K562 treated with DMSO at 1 percent for 24 hours (cell line): ENCODE results near the gene GXYLT2. TPM values are rescaled to one million over a fixed set of nuclear protein-coding genes. Genes with fewer than 3 reads are reported as not detected.

Source experiments
- total RNA-seq: library from RNA; unstranded; fragments of 300-600 nt; gene quantifications from 2 replicates; pipeline ENCODE4 v1.2.3, GENCODE V29; 2022; ENCODE audit warnings: low read depth; ENCODE audit not compliant: insufficient read depth

GXYLT2 gene, protein sequence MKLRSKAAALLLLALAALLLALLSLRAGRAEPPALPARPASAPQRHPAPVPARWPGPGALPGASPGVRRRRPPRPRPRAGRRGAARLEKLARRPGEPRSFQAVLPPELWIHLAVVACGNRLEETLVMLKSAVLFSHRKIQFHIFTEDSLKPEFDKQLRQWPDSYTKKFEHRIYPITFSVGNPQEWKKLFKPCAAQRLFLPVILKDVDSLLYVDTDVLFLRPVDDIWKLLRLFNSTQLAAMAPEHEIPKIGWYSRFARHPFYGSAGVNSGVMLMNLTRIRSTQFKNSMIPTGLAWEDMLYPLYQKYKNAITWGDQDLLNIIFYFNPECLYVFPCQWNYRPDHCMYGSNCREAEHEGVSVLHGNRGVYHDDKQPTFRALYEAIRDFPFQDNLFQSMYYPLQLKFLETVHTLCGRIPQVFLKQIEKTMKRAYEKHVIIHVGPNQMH
- total RNA-seq, result 2.7 and 3.9 TPM in 2 replicates

DNA sequence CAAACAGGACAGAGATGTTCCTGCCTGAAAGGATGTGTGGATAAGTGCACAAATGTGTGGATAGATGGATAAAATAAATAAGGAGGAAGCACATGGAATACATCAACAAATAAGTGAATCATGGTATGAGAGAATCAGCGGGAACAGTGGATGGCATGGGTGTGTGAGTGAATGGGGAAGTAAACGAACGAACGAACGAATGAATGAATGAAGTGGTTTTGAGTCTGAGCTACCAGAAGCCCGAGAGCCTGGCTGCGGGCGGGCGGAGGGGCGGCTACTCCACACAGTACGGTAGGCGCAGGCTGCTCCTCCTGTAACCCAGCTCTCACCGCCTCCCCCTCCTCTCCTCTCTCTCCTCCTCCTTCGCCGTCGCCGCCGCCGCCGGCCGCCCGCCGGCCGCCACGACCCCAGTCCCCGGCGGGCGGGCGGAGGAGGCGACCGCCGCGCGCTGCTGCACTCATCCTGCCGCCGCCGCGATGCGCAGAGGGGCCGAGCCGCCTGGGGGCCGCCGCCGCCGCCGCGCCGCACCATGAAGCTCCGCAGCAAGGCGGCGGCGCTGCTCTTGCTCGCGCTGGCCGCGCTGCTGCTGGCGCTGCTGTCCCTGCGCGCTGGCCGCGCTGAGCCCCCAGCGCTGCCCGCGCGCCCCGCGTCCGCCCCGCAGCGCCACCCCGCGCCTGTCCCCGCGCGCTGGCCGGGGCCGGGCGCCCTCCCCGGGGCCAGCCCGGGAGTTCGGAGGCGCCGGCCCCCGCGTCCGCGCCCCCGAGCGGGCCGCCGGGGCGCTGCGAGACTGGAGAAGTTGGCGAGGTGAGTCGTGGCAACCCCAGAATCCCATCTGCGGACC, at the start of gene GXYLT2:
Gene GXYLT2, plus strand, starts transcription at position 342 of the 841 bp plus-strand sequence. Its CDS starts 188 bp downstream, at position 530.

DNA sequence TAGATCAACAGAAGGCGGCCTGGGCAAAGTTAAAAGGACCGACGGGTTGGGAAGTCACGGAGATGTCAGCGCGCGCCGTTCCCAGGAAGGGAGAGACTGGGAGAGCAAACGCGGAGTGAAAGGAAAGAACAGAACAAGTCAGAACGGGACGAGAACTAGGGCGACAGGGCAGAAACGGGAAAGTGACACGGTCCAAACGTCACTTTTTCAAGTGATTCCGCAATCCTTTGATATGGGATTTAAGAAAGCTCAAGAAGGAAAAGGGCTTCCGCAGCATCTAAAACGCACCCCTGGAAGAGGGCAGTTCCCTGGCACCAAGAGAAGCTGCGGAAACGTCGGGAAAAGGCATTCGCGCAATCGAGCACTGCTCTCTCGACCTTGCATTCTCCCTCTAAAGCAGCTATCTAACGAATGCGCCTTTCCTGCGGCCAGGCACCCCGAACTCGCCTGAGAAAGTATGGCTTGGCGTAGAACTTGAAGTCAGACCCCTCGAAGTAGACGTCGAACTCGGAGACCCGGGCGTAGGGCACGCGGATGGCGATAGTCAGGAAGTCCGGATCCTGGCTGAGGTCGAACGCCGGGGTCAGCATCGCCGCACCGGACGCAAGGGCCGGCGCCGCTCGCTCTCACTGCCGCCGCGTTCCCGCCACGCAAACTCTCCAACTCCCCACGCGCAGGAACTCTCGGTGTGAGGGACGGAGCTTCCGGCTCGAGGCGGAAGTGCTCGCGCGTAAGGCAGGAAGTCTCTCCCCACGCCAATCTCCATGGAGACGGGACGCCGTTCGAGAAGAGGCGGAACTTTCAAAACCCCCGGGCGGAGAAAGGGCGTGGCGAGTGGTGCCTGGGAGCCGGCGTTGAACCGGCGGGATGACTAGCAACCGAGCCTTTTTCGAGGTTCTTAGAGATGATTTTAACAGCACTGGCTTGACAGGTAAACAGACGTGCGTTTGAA, 39.8 kb upstream of the GXYLT2 start, which contains the start of gene SHQ1:
Gene SHQ1, minus strand, starts transcription at position 695 of the 952 bp plus-strand sequence. Its CDS starts 105 bp downstream, at position 590.

DNA sequence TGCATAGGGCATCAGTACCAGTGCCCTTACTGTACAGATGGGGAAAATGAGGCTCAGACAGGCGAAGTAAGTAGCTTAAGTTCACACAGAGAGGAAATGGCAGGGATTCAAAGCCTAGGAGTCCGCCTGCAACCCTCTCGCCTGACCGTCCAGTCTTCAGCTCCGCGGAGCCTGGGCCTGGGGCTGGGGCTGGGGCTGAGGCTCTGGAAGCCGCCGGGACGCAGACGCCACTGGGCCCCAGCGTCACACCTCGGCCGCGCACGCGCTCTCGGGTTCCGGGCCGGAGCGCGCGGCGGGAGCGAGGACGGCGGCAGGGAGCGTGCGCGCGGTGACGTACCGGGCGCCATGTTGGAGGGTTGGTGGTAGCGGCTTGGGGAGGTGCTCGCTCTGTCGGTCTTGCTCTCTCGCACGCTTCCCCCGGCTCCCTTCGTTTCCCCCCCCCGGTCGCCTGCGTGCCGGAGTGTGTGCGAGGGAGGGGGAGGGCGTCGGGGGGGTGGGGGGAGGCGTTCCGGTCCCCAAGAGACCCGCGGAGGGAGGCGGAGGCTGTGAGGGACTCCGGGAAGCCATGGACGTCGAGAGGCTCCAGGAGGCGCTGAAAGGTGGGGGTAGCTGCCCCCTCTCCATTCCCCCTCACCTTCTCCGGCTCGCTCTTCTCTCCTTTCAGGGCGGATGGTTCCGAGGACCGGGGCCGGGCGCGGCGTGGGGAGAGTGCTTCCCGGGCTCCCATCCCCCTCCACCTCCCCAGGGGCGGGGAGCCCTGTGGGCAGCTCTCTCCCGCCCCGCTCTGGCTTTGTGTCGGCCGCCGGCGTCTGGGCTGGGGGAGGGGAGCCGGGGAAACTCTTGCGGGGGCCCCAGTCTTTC, 108.9 kb downstream of the GXYLT2 start, which contains the start of gene PPP4R2:
Gene PPP4R2, plus strand, starts transcription at position 339 of the 861 bp plus-strand sequence. Its CDS starts 227 bp downstream, at position 566.

Other genes with a start within 250 kb of the GXYLT2 start
- gene SHQ1, start 39.6 kb upstream of the GXYLT2 start, total RNA-seq, result 4.6 and 6.4 TPM in 2 replicates
- 8.8 and 11.6 TPM in 2 replicates for gene PPP4R2, start 108.8 kb downstream of the GXYLT2 start, total RNA-seq
- 0.38 TPM in 1 of 2 replicates, not detected in the other for gene EBLN2, start 173.6 kb downstream of the GXYLT2 start, total RNA-seq